HCEC 1CT (cell line): ENCODE measurements around the gene EFCAB10.
"Not testable (repeated sequence)": the region's sequence is repeated elsewhere in the genome, so short reads cannot be mapped to it uniquely, and the experiment has no call there.

Source experiments
- DNase-seq: peaks from one replicate; pipeline ENCODE4 v3.0.0-alpha.2; 2017

The EFCAB10 gene

GRCh38 chr7:105527737-105528136, 53.6 kb downstream of the EFCAB10 start:
- DNase-seq: not testable (repeated sequence)

GRCh38 chr7:105524840-105525239, 56.5 kb downstream of the EFCAB10 start:
- DNase-seq: no peak

DNA sequence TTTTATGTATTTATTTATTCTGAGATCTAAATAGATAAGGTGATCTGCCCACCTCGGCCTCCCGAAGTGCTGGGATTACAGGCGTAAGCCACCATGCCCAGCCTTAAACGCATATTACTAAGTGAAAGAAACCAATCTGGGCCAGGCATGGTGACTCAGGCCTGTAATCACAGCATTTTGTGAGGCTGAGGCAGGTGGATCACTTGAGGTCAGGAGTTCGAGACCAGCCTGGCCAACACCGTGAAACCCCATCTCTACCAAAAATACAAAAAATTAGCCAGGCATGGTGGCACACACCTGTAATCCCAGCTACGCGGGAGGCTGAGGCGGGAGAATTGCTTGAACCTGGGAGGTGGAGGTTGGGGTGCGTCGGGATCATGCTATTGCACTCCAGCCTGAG, 56.9 kb downstream of the EFCAB10 start:
- not testable (repeated sequence) for DNase-seq

- peak; percentile 90 for DNase-seq
These were observed 59.4 kb downstream of the EFCAB10 start, which contains the start of gene PUS7 for GRCh38 chr7:105521717-105522463. PUS7 (minus strand) TSS chr7:105522271; CDS start chr7:105508512, 13,759 bp downstream.

GRCh38 chr7:105521027-105521716, 60.1 kb downstream of the EFCAB10 start:
- DNase-seq: peak; percentile 42

DNA sequence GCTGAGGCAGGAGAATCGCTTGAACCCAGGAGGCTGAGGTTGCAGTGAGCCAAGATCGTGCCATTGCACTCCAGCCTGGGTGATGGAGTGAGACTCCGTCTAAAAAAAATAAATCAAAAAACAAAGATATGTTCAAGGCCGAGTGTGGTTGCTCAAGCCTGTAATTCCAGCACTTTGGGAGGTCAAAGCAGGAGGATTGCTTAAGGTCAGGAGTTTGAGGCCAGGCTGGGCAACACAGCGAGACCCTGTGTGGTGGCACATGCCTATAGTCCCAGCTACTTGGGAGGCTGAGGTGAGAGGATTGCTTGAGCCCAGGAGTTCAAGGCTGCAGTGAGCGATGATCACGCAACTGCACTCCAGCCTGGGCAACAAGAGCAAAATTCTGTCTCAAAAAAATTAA, 60.7 kb downstream of the EFCAB10 start:
- not testable (repeated sequence) for DNase-seq

DNA sequence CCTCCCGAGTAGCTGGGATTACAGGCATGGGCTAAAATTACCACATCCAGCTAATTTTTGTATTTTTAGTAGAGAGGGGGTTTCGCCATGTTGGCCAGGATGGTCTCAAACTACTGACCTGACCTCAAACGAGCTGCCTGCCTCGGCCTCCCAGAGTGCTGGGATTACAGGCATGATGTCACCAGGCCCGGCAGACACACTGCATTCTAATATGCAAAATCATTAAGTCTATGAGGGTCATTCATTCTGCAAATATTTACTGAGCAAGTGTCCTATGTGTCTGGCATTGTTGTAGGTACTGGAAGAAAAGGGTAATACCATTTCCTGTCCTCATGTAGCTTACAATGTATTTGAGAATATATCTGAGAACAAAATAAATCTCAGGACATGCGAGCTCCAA, 61.9 kb downstream of the EFCAB10 start:
- peak; percentile 21 for DNase-seq

GRCh38 chr7:105515610-105516009, 65.7 kb downstream of the EFCAB10 start:
- not testable (repeated sequence) for DNase-seq
